ENCODE data around the gene ADCYAP1.

The ADCYAP1 gene

DNA sequence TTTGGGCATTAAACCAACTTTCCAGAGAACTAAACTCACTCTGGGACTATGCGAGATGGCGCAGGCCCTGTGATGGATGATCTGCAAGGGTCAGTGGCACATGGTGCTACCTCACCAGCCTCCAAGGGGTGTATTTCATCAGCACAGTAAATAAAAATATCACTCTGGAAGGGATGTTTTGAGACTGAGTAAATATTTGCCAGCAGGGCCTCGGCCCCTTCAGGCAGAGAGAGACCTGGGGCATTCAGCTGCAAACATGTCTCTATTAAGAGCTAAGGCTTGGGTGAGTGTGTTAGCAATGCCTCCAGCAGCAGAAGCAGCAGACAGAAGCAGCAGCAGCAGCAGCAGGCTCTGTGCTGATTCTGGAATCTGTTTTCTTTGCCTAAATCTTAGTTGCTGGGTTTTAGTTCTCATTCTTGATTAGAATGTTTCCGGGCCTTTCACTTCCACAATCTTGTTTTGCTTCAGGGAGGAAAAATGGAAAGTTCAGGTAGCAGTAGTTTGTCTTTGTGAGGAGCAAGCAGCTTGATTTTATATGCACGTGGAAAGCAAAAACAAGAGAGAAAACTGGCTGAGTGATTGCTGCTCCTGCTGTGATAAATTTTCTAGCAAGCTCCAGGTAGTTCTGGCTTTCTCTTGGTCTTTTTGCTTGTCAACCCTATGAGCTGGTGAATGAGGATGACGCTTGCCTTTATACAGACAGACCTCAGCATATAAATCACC lies 18.6 kb downstream of the ADCYAP1 start:
- H3K4me3 ChIP-seq (ENCODE audit: low read length), result no peak overlapping the region
- TF ChIP-seq, protein P1, sequence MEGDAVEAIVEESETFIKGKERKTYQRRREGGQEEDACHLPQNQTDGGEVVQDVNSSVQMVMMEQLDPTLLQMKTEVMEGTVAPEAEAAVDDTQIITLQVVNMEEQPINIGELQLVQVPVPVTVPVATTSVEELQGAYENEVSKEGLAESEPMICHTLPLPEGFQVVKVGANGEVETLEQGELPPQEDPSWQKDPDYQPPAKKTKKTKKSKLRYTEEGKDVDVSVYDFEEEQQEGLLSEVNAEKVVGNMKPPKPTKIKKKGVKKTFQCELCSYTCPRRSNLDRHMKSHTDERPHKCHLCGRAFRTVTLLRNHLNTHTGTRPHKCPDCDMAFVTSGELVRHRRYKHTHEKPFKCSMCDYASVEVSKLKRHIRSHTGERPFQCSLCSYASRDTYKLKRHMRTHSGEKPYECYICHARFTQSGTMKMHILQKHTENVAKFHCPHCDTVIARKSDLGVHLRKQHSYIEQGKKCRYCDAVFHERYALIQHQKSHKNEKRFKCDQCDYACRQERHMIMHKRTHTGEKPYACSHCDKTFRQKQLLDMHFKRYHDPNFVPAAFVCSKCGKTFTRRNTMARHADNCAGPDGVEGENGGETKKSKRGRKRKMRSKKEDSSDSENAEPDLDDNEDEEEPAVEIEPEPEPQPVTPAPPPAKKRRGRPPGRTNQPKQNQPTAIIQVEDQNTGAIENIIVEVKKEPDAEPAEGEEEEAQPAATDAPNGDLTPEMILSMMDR (conservative IDR thresholded peaks at IDR 0.05; ENCODE audit: low read depth, low read length), result no peak
- DNase-seq (ENCODE audit: low read depth), result no peak

DNA sequence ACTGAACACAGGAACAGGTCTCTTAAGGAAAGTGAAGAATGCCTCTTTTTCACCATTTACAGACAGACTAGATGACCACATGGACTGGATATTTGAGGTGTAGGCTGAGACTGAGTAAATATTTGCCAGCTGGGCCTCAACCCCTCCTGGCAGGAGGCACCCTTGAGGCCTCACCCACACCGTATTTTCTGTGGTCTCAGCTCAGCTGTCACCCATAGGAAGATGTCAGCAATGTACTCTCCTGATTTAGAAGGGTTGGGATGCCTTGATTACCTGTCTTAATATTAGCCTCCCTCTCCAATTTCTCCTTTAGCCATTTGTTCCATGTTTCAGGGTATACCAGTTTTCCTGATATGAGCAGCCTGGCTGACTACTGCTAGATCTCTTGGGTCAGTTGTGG lies 20.3 kb downstream of the ADCYAP1 start:
- TF ChIP-seq, protein P1 (conservative IDR thresholded peaks at IDR 0.05; ENCODE audit: low read depth, low read length), result no peak
- no peak overlapping the region for H3K4me3 ChIP-seq (ENCODE audit: low read length)
- DNase-seq (ENCODE audit: low read depth), result no peak

DNA sequence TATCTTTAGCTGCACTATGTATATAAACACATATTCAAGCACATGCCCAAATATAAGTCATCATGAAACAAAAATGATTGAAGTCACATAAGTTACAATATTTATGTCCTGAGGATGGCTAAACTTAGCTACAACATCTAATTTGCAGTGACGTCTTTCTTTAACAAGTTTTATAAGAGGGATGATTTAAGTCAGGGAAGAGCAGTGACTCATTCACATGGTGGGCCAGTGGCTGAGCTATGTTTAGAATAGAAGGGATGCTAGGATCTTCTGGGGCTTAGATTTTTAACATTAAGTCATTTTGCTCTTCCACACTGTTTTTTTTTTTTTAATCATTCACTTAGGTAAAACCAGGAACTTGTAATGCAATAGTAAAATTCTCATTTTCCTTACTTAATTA lies 22.3 kb downstream of the ADCYAP1 start:
- DNase-seq (ENCODE audit: low read depth), result no peak
- TF ChIP-seq, protein P1 (conservative IDR thresholded peaks at IDR 0.05; ENCODE audit: low read depth, low read length), result no peak
- H3K4me3 ChIP-seq (ENCODE audit: low read length), result no peak overlapping the region

DNA sequence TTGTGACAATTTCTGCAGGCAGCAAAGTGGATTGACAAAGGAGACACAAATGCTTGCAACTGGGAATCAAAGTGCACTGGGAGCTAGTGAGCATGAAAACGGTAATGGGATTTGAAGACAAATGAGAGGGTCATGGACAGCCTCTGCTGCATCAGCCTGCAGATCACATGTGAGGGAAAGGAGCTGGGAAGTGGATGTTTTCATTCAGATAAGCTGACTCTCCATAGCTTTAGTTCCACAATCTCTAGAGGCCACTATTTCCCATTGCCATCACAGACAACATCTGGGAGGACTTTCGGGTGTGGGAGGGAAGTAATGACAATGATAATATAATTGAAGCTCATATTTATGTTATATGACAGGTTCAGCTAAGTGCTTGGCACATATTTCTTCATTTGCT lies 28.4 kb downstream of the ADCYAP1 start:
- TF ChIP-seq, protein P1 (conservative IDR thresholded peaks at IDR 0.05; ENCODE audit: low read depth, low read length), result no peak
- H3K4me3 ChIP-seq (ENCODE audit: low read length), result no peak overlapping the region
- DNase-seq (ENCODE audit: low read depth), result no peak

DNA sequence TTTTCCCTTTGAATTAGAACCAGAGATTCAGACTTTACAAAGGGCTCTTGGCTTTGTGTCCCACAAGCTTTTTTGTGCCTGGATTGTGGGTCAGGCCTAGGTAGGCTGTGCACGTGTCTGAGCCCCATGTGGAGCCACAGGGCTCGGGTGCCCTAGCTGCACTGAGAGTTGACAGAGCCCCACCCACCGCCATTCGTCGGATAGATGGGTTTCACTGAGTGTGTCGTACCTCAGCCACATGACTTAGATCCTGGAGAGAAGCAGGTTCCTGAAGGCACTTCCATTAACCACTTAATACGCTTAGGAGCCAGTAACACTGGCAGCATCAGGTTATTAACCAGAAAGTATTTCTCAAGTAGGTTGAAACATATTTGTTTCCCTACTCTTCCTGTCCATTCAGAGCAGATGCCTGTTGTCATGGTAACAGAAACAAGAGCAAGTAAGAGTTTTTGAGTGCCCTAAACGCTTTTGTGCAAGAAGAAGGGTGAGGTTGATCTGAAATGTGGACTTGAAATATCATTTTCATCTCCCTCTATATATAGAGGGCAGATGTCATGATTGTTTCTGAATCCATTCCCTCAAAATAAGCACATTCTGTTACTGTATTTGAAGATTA lies 30.0 kb downstream of the ADCYAP1 start:
- TF ChIP-seq, protein P1 (conservative IDR thresholded peaks at IDR 0.05; ENCODE audit: low read depth, low read length), result no peak
- H3K4me3 ChIP-seq (ENCODE audit: low read length), result no peak overlapping the region
- no peak for DNase-seq (ENCODE audit: low read depth)

DNA sequence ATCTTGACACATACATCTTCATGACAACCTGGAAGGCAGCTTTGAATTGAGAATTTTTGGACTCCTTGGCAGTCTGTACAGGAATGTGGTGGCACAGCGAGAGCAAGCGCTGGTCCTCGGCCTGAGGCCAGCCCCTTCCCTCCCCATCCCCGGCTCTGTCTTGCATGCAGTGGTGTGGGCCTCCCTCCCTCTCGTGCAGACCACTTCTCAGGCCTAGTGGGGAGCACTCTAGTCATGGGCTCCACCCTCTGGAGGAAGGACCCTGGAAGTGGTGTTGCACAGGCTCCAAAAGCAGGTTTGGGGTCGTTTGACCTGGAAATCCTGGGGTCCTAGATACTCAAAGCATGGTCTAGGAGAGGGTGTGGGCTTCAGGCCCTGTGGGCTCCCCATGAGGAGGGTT lies 32.3 kb downstream of the ADCYAP1 start:
- TF ChIP-seq, protein P1 (conservative IDR thresholded peaks at IDR 0.05; ENCODE audit: low read depth, low read length), result no peak
- no peak overlapping the region for H3K4me3 ChIP-seq (ENCODE audit: low read length)
- DNase-seq (ENCODE audit: low read depth), result no peak

DNA sequence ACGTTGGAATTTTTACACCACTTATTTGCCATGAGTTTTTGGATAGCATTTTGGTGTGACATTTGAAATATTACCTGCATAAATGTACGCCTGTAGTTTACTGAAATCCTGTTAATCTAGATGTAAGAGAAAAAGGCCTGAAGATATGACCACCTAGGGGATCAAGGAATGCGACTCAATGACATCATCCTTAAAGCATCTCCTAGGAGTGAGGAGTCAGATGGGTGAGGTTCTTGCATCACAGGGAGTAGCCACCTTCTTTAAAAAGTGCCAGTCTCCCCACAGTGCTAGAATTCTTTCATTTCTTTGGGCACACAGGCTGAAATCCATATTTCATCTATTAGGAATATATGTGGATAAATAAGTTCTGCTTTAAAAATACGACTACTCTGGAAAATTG lies 34.5 kb downstream of the ADCYAP1 start:
- TF ChIP-seq, protein P1 (conservative IDR thresholded peaks at IDR 0.05; ENCODE audit: low read depth, low read length), result no peak
- no peak overlapping the region for H3K4me3 ChIP-seq (ENCODE audit: low read length)
- no peak for DNase-seq (ENCODE audit: low read depth)
